CD4-positive, alpha-beta T cell treated with Interferon alpha-2 for 1 hour (primary cell): ENCODE data around the gene AZIN2.
"Not testable (repeated sequence)": the region's sequence is repeated elsewhere in the genome, so short reads cannot be mapped to it uniquely, and the experiment has no call there.

Experiments used
- DNase-seq, 2 donors: peaks; one replicate each; pipeline ENCODE4 v3.0.0-alpha.2; 2020 to 2022

AZIN2 gene

DNA sequence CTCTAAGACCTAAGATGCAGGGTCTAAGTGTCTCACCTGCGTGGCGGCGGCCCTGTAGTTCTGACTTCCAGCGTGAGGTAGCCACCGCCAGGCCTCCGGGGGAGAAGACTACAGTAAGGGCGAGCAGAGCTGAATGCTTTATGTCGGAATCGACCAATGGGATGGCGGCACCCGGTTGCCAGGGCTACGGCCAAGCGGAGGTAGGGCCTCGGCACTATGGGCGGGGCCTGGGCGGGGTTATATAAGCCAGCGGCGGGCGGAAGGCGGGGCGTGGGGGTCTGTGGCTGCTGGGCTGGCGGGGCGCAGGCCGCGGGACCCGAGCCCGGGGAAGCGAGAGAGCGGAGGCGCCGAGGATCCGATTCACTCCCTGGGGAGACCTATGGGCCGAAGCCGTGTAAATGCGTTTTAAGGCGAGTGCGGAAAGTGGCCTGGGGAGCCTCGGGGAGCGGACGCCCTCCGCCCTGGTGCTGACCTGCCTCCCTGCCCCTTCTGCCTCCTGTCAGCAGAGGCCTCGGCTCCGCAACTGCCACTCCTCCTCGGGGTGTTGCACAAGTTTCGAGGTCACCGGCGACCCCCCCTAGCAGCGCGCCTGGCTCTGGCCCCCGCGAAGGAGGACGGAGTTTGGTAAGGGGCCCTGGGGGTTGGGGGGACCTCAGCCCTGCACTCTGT is at the start of gene AZIN2:
Gene AZIN2 (plus strand): TSS at position 269 of the 669 bp plus-strand sequence. CDS start 1,097 bp downstream, outside the sequence.
- DNase-seq: peak; percentile 96 to 97

- no peak for DNase-seq
Observed at GRCh38 chr1:33031506-33031905, 49.4 kb upstream of the AZIN2 start.

- no peak for DNase-seq
Observed at GRCh38 chr1:33032126-33032869, 48.7 kb upstream of the AZIN2 start.

GRCh38 chr1:33036051-33036525 is 44.9 kb upstream of the AZIN2 start:
- DNase-seq: no peak

- peak; percentile 91 to 94 for DNase-seq
Observed at GRCh38 chr1:33036526-33037503, 44.1 kb upstream of the AZIN2 start, which contains the start of gene AK2. TSS of gene AK2 (minus strand) at chr1:33036883. CDS start at chr1:33036828, 55 bp downstream.

GRCh38 chr1:33039840-33040239 is 41.1 kb upstream of the AZIN2 start:
- DNase-seq: peak in 1 of 2 donors; percentile 40

- no peak for DNase-seq
Observed at GRCh38 chr1:33041026-33041425, 39.9 kb upstream of the AZIN2 start.

DNA sequence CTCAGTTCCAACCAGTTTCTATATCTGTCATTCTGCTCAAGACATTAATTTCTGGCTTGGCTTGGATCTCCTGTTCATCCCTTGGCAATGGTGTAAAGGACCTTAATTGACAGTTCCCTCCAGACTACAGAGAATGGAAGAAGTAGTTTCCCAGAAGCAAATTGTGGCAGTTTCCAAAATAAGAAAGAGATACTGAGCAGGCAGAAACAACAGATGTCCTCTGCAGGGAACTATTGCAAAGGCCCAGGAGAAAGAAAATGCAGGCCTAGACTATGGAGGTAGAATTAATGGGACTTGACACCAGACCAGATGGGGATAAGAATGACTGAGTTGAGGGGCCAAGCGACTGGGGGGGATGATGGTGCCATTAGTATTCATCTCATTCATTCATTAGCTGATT is 38.1 kb upstream of the AZIN2 start:
- DNase-seq: no peak

DNA sequence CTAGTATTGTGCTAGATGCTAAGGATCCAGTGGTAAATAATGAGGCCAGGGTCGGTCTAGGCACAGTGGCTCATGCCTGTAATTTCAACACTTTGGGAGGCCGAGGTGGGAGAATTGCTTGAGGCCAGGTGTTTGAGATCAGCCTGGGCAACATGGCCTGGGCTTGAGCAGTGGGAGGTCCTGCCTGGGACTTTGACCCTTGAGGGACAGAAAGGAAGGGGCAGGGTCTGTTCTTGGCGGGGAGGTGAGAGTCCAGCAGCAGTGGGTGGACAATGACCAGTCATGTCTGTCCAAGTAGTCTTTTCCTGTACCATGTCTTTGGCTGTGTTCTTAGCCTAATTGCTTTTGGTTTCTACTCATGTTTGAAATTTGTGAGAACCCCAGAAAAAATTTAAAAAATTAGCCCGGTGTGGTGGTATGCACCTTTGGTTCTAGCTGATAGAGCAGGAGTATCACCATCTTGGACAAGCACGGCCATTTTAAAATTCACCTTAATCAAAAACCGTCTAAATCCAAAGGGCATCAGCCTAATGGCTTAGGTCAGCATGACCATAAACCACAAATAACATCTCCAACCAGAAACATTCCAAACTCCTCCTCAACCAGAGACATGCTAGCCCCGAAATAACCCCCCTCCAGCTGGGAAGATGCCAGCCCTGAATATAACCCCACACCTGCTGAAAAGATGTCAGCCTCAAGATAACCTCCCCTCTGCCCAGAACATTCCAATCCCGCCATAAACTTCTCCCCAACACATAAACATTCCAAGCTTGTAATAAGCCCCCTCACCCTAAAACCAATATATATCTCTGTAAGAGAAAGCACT is 37.5 kb upstream of the AZIN2 start:
- no peak for DNase-seq

- DNase-seq: no peak
Observed at GRCh38 chr1:33045246-33045645, 35.7 kb upstream of the AZIN2 start.

GRCh38 chr1:33045814-33046213 is 35.1 kb upstream of the AZIN2 start:
- peak; percentile 53 to 56 for DNase-seq

- DNase-seq: not testable (repeated sequence)
Observed at GRCh38 chr1:33046234-33046633, 34.7 kb upstream of the AZIN2 start.

DNA sequence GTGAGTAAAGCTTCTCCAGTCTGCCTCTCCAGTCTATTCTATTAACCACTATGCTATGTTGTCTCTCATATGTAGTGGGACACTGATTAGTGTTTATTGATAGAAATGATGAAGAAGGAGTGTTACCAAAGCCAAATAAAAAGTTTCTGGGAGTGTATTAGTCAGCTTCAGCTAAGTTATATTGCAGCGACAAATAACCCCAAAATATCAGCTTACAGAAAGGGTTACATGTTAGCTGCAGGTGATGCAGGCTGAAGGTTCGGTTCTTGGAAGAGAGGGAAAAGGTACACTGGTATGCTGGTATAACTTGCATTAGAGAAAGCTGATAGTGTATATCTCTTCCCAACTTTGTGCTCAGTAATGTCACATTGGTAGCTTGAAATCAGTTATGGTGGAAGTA is 33.7 kb upstream of the AZIN2 start:
- DNase-seq: no peak

GRCh38 chr1:33047839-33048305 is 33.1 kb upstream of the AZIN2 start:
- no peak for DNase-seq

DNA sequence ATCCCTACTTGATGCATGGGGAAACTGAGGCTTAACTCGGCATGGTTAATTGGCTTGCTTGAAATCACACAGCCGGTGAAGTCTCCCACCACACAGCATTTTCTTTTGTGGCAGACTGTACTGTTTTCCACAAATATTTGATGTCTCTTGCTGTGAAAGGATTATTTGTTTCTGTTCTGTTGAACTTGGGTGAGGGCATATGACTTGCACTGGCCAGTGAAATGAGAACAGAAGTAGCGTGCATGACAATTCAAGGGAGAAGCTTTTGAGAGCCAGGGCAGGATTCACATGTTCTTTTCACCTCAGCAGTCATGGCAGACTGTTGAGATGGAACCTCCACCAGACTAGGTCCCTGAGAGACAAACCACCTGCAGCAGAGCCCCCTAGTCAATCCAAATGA is 32.5 kb upstream of the AZIN2 start:
- DNase-seq: no peak

- peak in 1 of 2 donors; percentile 41 for DNase-seq
Observed at GRCh38 chr1:33049371-33049770, 31.6 kb upstream of the AZIN2 start.

- peak in 1 of 2 donors; percentile 40 for DNase-seq
Observed at GRCh38 chr1:33050221-33051076, 30.5 kb upstream of the AZIN2 start.

- DNase-seq: peak; percentile 52 to 61
Observed at GRCh38 chr1:33055210-33056008, 25.5 kb upstream of the AZIN2 start.

GRCh38 chr1:33056426-33056825 is 24.5 kb upstream of the AZIN2 start:
- DNase-seq: no peak

DNA sequence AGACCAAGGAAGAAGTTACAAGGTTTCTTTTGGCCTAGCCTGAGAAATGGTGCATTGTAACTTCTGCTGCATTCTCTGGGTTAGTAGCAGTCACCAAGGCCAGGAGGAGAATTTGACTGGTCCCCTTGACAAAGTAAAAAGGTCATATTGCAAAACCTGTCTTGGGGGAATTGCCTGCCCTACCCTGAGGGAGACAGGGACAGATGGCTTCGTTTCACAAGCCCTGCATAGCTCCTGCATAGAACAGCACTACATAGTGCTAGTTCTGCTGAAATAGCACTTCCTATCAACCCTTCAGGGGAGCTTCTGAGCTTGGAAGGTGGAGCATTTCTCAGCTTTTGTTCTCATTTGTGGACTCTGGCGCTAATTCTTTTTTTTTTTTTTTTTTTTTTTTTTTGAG is 23.9 kb upstream of the AZIN2 start:
- DNase-seq: no peak
